GM23338 (cell line): Measurements from ENCODE around the gene RPS19BP1. TPM values are rescaled to one million over a fixed set of nuclear protein-coding genes. Genes with fewer than 3 reads are reported as not detected.

Source experiments
- ATAC-seq: fragments of 200-7000 bp; cut with Tn5 transposase; 3 replicates; pipeline ENCODE4 v1.9.1; 2020
- DNase-seq: peaks from one replicate; pipeline ENCODE4 v3.0.0-alpha.2; 2015; ENCODE audit warnings: low spot score
- H2AFZ ChIP-seq: fragments of 200-600 bp; sonication (generic); 2 replicates; pipeline ENCODE4 v1.8.0; 2016; ENCODE audit warnings: antibody characterized with exemption, mild to moderate bottlenecking, moderate library complexity
- H3F3A ChIP-seq: fragments of 200-600 bp; sonication (generic); replicated peaks from 2 replicates; pipeline ENCODE4 v1.8.0; 2017; ENCODE audit warnings: antibody characterized with exemption, mixed run types, low read depth
- H3K27ac ChIP-seq: fragments of 200-600 bp; sonication (generic); 2 replicates; pipeline ENCODE4 v1.6.1; 2016; ENCODE audit warnings: low read depth
- H3K27me3 ChIP-seq: fragments of 200-600 bp; sonication (generic); 2 replicates; pipeline ENCODE4 v1.8.0; 2016; ENCODE audit warnings: mild to moderate bottlenecking, mixed run types, moderate library complexity; ENCODE audit not compliant: insufficient read depth
- H3K36me3 ChIP-seq: fragments of 200-600 bp; sonication (generic); 2 replicates; pipeline ENCODE4 v1.8.0; 2016; ENCODE audit warnings: mild to moderate bottlenecking; ENCODE audit not compliant: insufficient read depth
- H3K4me1 ChIP-seq: fragments of 200-600 bp; sonication (generic); 2 replicates; pipeline ENCODE4 v1.8.0; 2016; ENCODE audit warnings: mild to moderate bottlenecking, moderate library complexity; ENCODE audit not compliant: insufficient read depth
- H3K4me2 ChIP-seq: fragments of 200-600 bp; sonication (generic); 2 replicates; pipeline ENCODE4 v1.7.1; 2017; ENCODE audit warnings: mixed run types
- H3K4me3 ChIP-seq: fragments of 200-600 bp; sonication (generic); 2 replicates; pipeline ENCODE4 v1.6.1; 2016; ENCODE audit warnings: mixed run types
- H3K79me2 ChIP-seq: fragments of 200-600 bp; sonication (generic); replicated peaks from 2 replicates; pipeline ENCODE4 v1.8.0; 2017; ENCODE audit warnings: mild to moderate bottlenecking; ENCODE audit not compliant: insufficient read depth
- H3K9me2 ChIP-seq: fragments of 200-600 bp; sonication (generic); 2 replicates; pipeline ENCODE4 v1.8.0; 2017; ENCODE audit not compliant: insufficient read depth
- H4K20me1 ChIP-seq: fragments of 200-600 bp; sonication (generic); replicated peaks from 2 replicates; pipeline ENCODE4 v1.8.0; 2017; ENCODE audit warnings: mild to moderate bottlenecking; ENCODE audit not compliant: insufficient read depth
- H3K27ac Mint-ChIP-seq: 2 replicates; pipeline ENCODE4 v1.8.0; 2020; ENCODE audit warnings: inconsistent platforms, mild to moderate bottlenecking, moderate library complexity, mixed read lengths
- H3K27me3 Mint-ChIP-seq: 3 replicates; pipeline ENCODE4 v1.8.0; 2022; ENCODE audit warnings: low read depth, mild to moderate bottlenecking, moderate library complexity, mixed read lengths, inconsistent platforms; ENCODE audit not compliant: insufficient read depth, poor library complexity
- H3K36me3 Mint-ChIP-seq: 3 replicates; pipeline ENCODE4 v1.8.0; 2021; ENCODE audit warnings: low read depth, mild to moderate bottlenecking, inconsistent platforms, moderate library complexity, mixed read lengths
- H3K4me1 Mint-ChIP-seq: 3 replicates; pipeline ENCODE4 v1.8.0; 2020; ENCODE audit warnings: mild to moderate bottlenecking, inconsistent platforms, mixed read lengths
- H3K4me3 Mint-ChIP-seq: 3 replicates; pipeline ENCODE4 v1.8.0; 2021; ENCODE audit warnings: moderate library complexity, mild to moderate bottlenecking, inconsistent platforms, mixed read lengths
- H3K9me3 Mint-ChIP-seq: 3 replicates; pipeline ENCODE4 v1.8.0; 2020; ENCODE audit warnings: moderate library complexity, mild to moderate bottlenecking, inconsistent platforms, mixed read lengths
- CREB1 ChIP-seq: fragments of 250-450 bp; sonication (Bioruptor Pico); IDR thresholded peaks from 2 replicates; pipeline ENCODE4 v1.5.0; 2020; ENCODE audit warnings: low read depth, mild to moderate bottlenecking, moderate library complexity
- EZH2 ChIP-seq: fragments of 200-600 bp; sonication (generic); IDR thresholded peaks from one replicate; pipeline ENCODE4 v1.8.0; 2017; ENCODE audit warnings: antibody characterized with exemption, mild to moderate bottlenecking, low read depth; ENCODE audit not compliant: unreplicated experiment
- EZH2phosphoT487 ChIP-seq: fragments of 200-600 bp; sonication (generic); IDR thresholded peaks from one replicate; pipeline ENCODE4 v1.8.1; 2018; ENCODE audit warnings: antibody characterized with exemption; ENCODE audit not compliant: unreplicated experiment
- JUNB ChIP-seq: IDR thresholded peaks from one replicate; pipeline ENCODE4 v1.6.1; 2016; ENCODE audit warnings: antibody characterized with exemption; ENCODE audit not compliant: unreplicated experiment
- NANOG ChIP-seq: IDR thresholded peaks from 2 replicates; pipeline ENCODE4 v1.6.1; 2016; ENCODE audit warnings: antibody characterized with exemption, borderline replicate concordance
- POLR2AphosphoS5 ChIP-seq: IDR thresholded peaks from 2 replicates; pipeline ENCODE4 v1.6.1; 2016; ENCODE audit warnings: antibody characterized with exemption, low read depth
- STAT1 ChIP-seq: IDR thresholded peaks from one replicate; pipeline ENCODE4 v1.6.1; 2016; ENCODE audit warnings: antibody characterized with exemption; ENCODE audit not compliant: unreplicated experiment
- ZNF114 ChIP-seq: fragments of 250-450 bp; sonication (Bioruptor Pico); IDR thresholded peaks from 2 replicates; pipeline ENCODE4 v1.5.0; 2020; ENCODE audit warnings: mild to moderate bottlenecking, moderate library complexity
- ZNF331 ChIP-seq: fragments of 250-450 bp; sonication (Bioruptor Pico); IDR thresholded peaks from 2 replicates; pipeline ENCODE4 v1.5.0; 2020; ENCODE audit warnings: low read depth, mild to moderate bottlenecking, moderate library complexity
- polyA plus RNA-seq: library from polyadenylated mRNA; unstranded; fragments of >200 nt; fragmentation: Nextera tagmentation; extraction: Ambion mirVana; gene quantifications from 2 replicates; pipeline ENCODE4 v1.2.1, GENCODE V29; 2016
- total RNA-seq: library from RNA; depleted of rRNA; stranded (reverse); fragments of >200 nt; shearing (Covaris generic); gene quantifications from 2 replicates; pipeline ENCODE4 v1.2.3, GENCODE V29; 2014
- TF ChIP-seq, protein P1 (sequence below): fragments of 250-450 bp; sonication (Bioruptor Pico); IDR thresholded peaks from 2 replicates; pipeline ENCODE4 v1.5.0; 2020; ENCODE audit warnings: mild to moderate bottlenecking, moderate library complexity
- TF ChIP-seq, protein P2 (sequence below): IDR thresholded peaks from one replicate; pipeline ENCODE4 v1.6.1; 2018; ENCODE audit warnings: antibody characterized with exemption; ENCODE audit not compliant: unreplicated experiment
- TF ChIP-seq, protein P3 (sequence below), 2 experiments: fragments of 200-600 bp in 1 of 2; sonication (generic) in 1 of 2; conservative IDR thresholded peaks; 2 replicates each; pipeline versions ENCODE4 v1.5.1 to v1.6.1; 2016 to 2017; ENCODE audit warnings: antibody characterized with exemption in 2 of 2, low read depth in 2 of 2, mild to moderate bottlenecking in 2 of 2, moderate library complexity in 1 of 2
- TF ChIP-seq, protein P4 (sequence below): IDR thresholded peaks from 2 replicates; pipeline ENCODE4 v1.6.1; 2016; ENCODE audit warnings: antibody characterized with exemption

The RPS19BP1 gene
- total and polyA plus RNA-seq, 2 experiments from 2014 or later: 153 to 215 TPM

DNA sequence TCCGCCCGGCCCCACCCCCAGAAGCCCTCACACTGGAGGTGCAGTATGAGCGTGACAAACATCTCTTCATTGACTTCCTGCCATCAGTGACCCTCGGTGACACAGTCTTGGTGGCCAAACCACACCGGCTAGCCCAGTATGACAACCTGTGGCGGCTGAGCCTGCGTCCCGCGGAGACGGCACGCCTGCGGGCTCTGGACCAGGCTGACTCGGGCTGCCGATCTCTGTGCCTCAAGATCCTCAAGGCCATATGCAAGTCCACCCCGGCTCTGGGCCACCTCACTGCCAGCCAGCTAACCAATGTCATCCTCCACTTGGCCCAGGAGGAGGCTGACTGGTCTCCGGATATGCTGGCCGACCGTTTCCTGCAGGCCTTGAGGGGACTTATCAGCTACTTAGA lies 18.8 kb downstream of the RPS19BP1 start:
- no peak overlapping the region for H3K27ac Mint-ChIP-seq
- Histone ChIP-seq H3K9me2 (no peaks in the 10 kb centered on the region), H4K20me1 (peaks cover 80% of the 10 kb centered on the region), H3K4me2 (no peak overlapping the region), H3F3A (peaks cover 20% of the 10 kb centered on the region; the same call in 1 of the 2 replicates), H3K27me3 (peaks cover 51% of the 10 kb centered on the region), H3K4me1 (no peaks in the 10 kb centered on the region; the same call in 1 of the 2 replicates), H3K27ac (no peak overlapping the region), H3K36me3 (peaks cover 57% of the 10 kb centered on the region), H3K4me3 (no peak overlapping the region), H3K79me2 (peaks cover 7% of the 10 kb centered on the region), H2AFZ (no peak overlapping the region)
- DNase-seq (no peak), ATAC-seq (no peak)
- peaks cover 4% of the 10 kb centered on the region for H3K4me1 Mint-ChIP-seq
- H3K27me3 Mint-ChIP-seq: peaks cover 65% of the 10 kb centered on the region
- no peak for TF ChIP-seq JUNB
- TF ChIP-seq CREB1 (CRISPR knock-in tag): no peak
- TF ChIP-seq, protein P1, sequence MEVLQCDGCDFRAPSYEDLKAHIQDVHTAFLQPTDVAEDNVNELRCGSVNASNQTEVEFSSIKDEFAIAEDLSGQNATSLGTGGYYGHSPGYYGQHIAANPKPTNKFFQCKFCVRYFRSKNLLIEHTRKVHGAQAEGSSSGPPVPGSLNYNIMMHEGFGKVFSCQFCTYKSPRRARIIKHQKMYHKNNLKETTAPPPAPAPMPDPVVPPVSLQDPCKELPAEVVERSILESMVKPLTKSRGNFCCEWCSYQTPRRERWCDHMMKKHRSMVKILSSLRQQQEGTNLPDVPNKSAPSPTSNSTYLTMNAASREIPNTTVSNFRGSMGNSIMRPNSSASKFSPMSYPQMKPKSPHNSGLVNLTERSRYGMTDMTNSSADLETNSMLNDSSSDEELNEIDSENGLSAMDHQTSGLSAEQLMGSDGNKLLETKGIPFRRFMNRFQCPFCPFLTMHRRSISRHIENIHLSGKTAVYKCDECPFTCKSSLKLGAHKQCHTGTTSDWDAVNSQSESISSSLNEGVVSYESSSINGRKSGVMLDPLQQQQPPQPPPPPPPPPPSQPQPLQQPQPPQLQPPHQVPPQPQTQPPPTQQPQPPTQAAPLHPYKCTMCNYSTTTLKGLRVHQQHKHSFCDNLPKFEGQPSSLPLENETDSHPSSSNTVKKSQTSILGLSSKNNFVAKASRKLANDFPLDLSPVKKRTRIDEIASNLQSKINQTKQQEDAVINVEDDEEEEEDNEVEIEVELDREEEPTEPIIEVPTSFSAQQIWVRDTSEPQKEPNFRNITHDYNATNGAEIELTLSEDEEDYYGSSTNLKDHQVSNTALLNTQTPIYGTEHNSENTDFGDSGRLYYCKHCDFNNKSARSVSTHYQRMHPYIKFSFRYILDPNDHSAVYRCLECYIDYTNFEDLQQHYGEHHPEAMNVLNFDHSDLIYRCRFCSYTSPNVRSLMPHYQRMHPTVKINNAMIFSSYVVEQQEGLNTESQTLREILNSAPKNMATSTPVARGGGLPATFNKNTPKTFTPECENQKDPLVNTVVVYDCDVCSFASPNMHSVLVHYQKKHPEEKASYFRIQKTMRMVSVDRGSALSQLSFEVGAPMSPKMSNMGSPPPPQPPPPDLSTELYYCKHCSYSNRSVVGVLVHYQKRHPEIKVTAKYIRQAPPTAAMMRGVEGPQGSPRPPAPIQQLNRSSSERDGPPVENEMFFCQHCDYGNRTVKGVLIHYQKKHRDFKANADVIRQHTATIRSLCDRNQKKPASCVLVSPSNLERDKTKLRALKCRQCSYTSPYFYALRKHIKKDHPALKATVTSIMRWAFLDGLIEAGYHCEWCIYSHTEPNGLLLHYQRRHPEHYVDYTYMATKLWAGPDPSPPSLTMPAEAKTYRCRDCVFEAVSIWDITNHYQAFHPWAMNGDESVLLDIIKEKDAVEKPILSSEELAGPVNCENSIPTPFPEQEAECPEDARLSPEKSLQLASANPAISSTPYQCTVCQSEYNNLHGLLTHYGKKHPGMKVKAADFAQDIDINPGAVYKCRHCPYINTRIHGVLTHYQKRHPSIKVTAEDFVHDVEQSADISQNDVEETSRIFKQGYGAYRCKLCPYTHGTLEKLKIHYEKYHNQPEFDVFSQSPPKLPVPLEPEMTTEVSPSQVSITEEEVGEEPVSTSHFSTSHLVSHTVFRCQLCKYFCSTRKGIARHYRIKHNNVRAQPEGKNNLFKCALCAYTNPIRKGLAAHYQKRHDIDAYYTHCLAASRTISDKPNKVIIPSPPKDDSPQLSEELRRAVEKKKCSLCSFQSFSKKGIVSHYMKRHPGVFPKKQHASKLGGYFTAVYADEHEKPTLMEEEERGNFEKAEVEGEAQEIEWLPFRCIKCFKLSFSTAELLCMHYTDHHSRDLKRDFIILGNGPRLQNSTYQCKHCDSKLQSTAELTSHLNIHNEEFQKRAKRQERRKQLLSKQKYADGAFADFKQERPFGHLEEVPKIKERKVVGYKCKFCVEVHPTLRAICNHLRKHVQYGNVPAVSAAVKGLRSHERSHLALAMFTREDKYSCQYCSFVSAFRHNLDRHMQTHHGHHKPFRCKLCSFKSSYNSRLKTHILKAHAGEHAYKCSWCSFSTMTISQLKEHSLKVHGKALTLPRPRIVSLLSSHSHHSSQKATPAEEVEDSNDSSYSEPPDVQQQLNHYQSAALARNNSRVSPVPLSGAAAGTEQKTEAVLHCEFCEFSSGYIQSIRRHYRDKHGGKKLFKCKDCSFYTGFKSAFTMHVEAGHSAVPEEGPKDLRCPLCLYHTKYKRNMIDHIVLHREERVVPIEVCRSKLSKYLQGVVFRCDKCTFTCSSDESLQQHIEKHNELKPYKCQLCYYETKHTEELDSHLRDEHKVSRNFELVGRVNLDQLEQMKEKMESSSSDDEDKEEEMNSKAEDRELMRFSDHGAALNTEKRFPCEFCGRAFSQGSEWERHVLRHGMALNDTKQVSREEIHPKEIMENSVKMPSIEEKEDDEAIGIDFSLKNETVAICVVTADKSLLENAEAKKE: no peak
- no peak for TF ChIP-seq EZH2phosphoT487
- no peak for TF ChIP-seq EZH2
- TF ChIP-seq NANOG: no peak
- TF ChIP-seq, protein P2, sequence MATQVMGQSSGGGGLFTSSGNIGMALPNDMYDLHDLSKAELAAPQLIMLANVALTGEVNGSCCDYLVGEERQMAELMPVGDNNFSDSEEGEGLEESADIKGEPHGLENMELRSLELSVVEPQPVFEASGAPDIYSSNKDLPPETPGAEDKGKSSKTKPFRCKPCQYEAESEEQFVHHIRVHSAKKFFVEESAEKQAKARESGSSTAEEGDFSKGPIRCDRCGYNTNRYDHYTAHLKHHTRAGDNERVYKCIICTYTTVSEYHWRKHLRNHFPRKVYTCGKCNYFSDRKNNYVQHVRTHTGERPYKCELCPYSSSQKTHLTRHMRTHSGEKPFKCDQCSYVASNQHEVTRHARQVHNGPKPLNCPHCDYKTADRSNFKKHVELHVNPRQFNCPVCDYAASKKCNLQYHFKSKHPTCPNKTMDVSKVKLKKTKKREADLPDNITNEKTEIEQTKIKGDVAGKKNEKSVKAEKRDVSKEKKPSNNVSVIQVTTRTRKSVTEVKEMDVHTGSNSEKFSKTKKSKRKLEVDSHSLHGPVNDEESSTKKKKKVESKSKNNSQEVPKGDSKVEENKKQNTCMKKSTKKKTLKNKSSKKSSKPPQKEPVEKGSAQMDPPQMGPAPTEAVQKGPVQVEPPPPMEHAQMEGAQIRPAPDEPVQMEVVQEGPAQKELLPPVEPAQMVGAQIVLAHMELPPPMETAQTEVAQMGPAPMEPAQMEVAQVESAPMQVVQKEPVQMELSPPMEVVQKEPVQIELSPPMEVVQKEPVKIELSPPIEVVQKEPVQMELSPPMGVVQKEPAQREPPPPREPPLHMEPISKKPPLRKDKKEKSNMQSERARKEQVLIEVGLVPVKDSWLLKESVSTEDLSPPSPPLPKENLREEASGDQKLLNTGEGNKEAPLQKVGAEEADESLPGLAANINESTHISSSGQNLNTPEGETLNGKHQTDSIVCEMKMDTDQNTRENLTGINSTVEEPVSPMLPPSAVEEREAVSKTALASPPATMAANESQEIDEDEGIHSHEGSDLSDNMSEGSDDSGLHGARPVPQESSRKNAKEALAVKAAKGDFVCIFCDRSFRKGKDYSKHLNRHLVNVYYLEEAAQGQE: no peak
- TF ChIP-seq, protein P3, sequence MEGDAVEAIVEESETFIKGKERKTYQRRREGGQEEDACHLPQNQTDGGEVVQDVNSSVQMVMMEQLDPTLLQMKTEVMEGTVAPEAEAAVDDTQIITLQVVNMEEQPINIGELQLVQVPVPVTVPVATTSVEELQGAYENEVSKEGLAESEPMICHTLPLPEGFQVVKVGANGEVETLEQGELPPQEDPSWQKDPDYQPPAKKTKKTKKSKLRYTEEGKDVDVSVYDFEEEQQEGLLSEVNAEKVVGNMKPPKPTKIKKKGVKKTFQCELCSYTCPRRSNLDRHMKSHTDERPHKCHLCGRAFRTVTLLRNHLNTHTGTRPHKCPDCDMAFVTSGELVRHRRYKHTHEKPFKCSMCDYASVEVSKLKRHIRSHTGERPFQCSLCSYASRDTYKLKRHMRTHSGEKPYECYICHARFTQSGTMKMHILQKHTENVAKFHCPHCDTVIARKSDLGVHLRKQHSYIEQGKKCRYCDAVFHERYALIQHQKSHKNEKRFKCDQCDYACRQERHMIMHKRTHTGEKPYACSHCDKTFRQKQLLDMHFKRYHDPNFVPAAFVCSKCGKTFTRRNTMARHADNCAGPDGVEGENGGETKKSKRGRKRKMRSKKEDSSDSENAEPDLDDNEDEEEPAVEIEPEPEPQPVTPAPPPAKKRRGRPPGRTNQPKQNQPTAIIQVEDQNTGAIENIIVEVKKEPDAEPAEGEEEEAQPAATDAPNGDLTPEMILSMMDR (conservative IDR thresholded peaks at IDR 0.05; ENCODE audit: low read depth in 2 of 2): no peak
- TF ChIP-seq, protein P4, sequence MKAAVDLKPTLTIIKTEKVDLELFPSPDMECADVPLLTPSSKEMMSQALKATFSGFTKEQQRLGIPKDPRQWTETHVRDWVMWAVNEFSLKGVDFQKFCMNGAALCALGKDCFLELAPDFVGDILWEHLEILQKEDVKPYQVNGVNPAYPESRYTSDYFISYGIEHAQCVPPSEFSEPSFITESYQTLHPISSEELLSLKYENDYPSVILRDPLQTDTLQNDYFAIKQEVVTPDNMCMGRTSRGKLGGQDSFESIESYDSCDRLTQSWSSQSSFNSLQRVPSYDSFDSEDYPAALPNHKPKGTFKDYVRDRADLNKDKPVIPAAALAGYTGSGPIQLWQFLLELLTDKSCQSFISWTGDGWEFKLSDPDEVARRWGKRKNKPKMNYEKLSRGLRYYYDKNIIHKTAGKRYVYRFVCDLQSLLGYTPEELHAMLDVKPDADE: no peak
- TF ChIP-seq ZNF331 (CRISPR knock-in tag): no peak
- no peak for TF ChIP-seq ZNF114 (CRISPR knock-in tag)
- no peak for TF ChIP-seq POLR2AphosphoS5
- no peak for TF ChIP-seq STAT1
- peaks cover 87% of the 10 kb centered on the region for H3K36me3 Mint-ChIP-seq
- no peaks in the 10 kb centered on the region; the same call in 2 of the 3 replicates for H3K9me3 Mint-ChIP-seq
- no peak overlapping the region for H3K4me3 Mint-ChIP-seq
